COLO668 (cell line): Measurements from ENCODE around the gene DFFB.

Experiments used
- DNase-seq: peaks from one replicate; lab custom pipeline; 2025; ENCODE audit not compliant: unreplicated experiment; lab: John Stamatoyannopoulos, UW

The DFFB gene

GRCh38 chr1:3894626-3895278, 37.5 kb downstream of the DFFB start:
- no peak for DNase-seq

- no peak for DNase-seq
Observed at GRCh38 chr1:3895279-3895950, 38.1 kb downstream of the DFFB start.

- DNase-seq, result no peak
Observed at GRCh38 chr1:3895951-3896325, 38.7 kb downstream of the DFFB start.

GRCh38 chr1:3896396-3897000, 39.2 kb downstream of the DFFB start:
- no peak for DNase-seq

- no peak for DNase-seq
Observed at GRCh38 chr1:3898475-3898735, 41.1 kb downstream of the DFFB start.

GRCh38 chr1:3898994-3899753, 41.9 kb downstream of the DFFB start:
- DNase-seq, result peak; percentile 58

GRCh38 chr1:3899754-3900149, 42.5 kb downstream of the DFFB start:
- no peak for DNase-seq

- DNase-seq, result peak; percentile 99
Observed at GRCh38 chr1:3900150-3900968, 43.1 kb downstream of the DFFB start, which contains the start of gene C1orf174. C1orf174 (minus strand) TSS chr1:3900272; CDS start chr1:3900186, 86 bp downstream.

GRCh38 chr1:3900969-3901529, 43.8 kb downstream of the DFFB start:
- DNase-seq, result peak; percentile 100

GRCh38 chr1:3902111-3902511, 44.8 kb downstream of the DFFB start:
- no peak for DNase-seq

- no peak for DNase-seq
Observed at GRCh38 chr1:3902571-3903091, 45.4 kb downstream of the DFFB start.

- DNase-seq, result peak; percentile 94
Observed at GRCh38 chr1:3903141-3904005, 46.1 kb downstream of the DFFB start.

GRCh38 chr1:3904006-3904842, 46.9 kb downstream of the DFFB start:
- DNase-seq, result peak; percentile 61

- DNase-seq, result no peak
Observed at GRCh38 chr1:3904843-3905185, 47.5 kb downstream of the DFFB start.

GRCh38 chr1:3905266-3905952, 48.1 kb downstream of the DFFB start:
- no peak for DNase-seq

- peak; percentile 52 for DNase-seq
Observed at GRCh38 chr1:3905953-3906671, 48.8 kb downstream of the DFFB start.

- DNase-seq, result no peak
Observed at GRCh38 chr1:3906672-3907020, 49.4 kb downstream of the DFFB start.
